Epidermal melanocyte (primary cell): ENCODE measurements around the gene RAB11FIP3.

Source experiments
- DNase-seq: peaks from one replicate; pipeline ENCODE4 v3.0.0; 2011; ENCODE audit warnings: low spot score; ENCODE audit not compliant: insufficient read length

RAB11FIP3 gene

GRCh38 chr16:552171-552570, 126.7 kb downstream of the RAB11FIP3 start:
- DNase-seq: no peak

GRCh38 chr16:553601-554296, 128.3 kb downstream of the RAB11FIP3 start:
- DNase-seq: no peak

- no peak for DNase-seq
Observed at GRCh38 chr16:554297-554621, 128.8 kb downstream of the RAB11FIP3 start.

GRCh38 chr16:554640-555365, 129.4 kb downstream of the RAB11FIP3 start:
- peak; percentile 80 for DNase-seq

- no peak for DNase-seq
Observed at GRCh38 chr16:555528-556473, 130.4 kb downstream of the RAB11FIP3 start.

- DNase-seq: no peak
Observed at GRCh38 chr16:556474-557173, 131.2 kb downstream of the RAB11FIP3 start.

GRCh38 chr16:557463-558297, 132.2 kb downstream of the RAB11FIP3 start:
- no peak for DNase-seq

GRCh38 chr16:558298-559020, 133.0 kb downstream of the RAB11FIP3 start:
- DNase-seq: no peak

GRCh38 chr16:559021-559380, 133.6 kb downstream of the RAB11FIP3 start:
- no peak for DNase-seq

GRCh38 chr16:559411-560203, 134.2 kb downstream of the RAB11FIP3 start:
- DNase-seq: no peak

- no peak for DNase-seq
Observed at GRCh38 chr16:560204-560700, 134.8 kb downstream of the RAB11FIP3 start, which contains the start of gene PRR35. Gene PRR35 (plus strand): TSS chr16:560394. CDS start chr16:563295, 2,901 bp downstream.

- DNase-seq: no peak
Observed at GRCh38 chr16:560701-561412, 135.4 kb downstream of the RAB11FIP3 start.

- DNase-seq: no peak
Observed at GRCh38 chr16:561413-561794, 136.0 kb downstream of the RAB11FIP3 start.

GRCh38 chr16:561957-562938, 136.8 kb downstream of the RAB11FIP3 start:
- no peak for DNase-seq

- no peak for DNase-seq
Observed at GRCh38 chr16:563072-563644, 137.7 kb downstream of the RAB11FIP3 start.

GRCh38 chr16:564690-565418, 139.4 kb downstream of the RAB11FIP3 start:
- no peak for DNase-seq
